ENCODE measurements around the gene ADAMTS18.

- TF ChIP-seq, protein P1, sequence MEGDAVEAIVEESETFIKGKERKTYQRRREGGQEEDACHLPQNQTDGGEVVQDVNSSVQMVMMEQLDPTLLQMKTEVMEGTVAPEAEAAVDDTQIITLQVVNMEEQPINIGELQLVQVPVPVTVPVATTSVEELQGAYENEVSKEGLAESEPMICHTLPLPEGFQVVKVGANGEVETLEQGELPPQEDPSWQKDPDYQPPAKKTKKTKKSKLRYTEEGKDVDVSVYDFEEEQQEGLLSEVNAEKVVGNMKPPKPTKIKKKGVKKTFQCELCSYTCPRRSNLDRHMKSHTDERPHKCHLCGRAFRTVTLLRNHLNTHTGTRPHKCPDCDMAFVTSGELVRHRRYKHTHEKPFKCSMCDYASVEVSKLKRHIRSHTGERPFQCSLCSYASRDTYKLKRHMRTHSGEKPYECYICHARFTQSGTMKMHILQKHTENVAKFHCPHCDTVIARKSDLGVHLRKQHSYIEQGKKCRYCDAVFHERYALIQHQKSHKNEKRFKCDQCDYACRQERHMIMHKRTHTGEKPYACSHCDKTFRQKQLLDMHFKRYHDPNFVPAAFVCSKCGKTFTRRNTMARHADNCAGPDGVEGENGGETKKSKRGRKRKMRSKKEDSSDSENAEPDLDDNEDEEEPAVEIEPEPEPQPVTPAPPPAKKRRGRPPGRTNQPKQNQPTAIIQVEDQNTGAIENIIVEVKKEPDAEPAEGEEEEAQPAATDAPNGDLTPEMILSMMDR (IDR thresholded peaks at IDR 0.05) = no peak
- TF ChIP-seq POLR2AphosphoS5 (IDR thresholded peaks at IDR 0.05) = no peak
- TF ChIP-seq POLR2A (IDR thresholded peaks at IDR 0.05) = no peak
These were observed 7.2 kb upstream of the ADAMTS18 start for GRCh38 chr16:77442078-77442477.
